Liver (tissue), 9 donors: ENCODE data around the gene CTLA4. TPM values are rescaled to one million over a fixed set of nuclear protein-coding genes. Genes with fewer than 3 reads are reported as not detected.

Source experiments
- DNase-seq: peaks from one replicate; pipeline ENCODE4 v3.0.0-alpha.2; 2017; ENCODE audit warnings: low spot score
- H3K27ac ChIP-seq, 2 donors: one replicate each; pipeline ENCODE4 v1.7.0; 2013; ENCODE audit warnings: inconsistent platforms in 2 of 2, low read length in 2 of 2, control low read depth in 1 of 2, low read depth in 1 of 2, mild to moderate bottlenecking in 1 of 2
- H3K27me3 ChIP-seq, 4 donors: one replicate each; pipeline versions ENCODE4 v1.6.1 to v1.7.0; 2013; ENCODE audit warnings: low read length in 3 of 4, inconsistent platforms in 1 of 4, mild to moderate bottlenecking in 1 of 4, moderate library complexity in 1 of 4; ENCODE audit not compliant: control insufficient read depth in 4 of 4, insufficient read depth in 4 of 4
- H3K36me3 ChIP-seq, 4 donors: one replicate each; pipeline versions ENCODE4 v1.6.1 to v1.7.0; 2013; ENCODE audit warnings: low read length in 3 of 4, mild to moderate bottlenecking in 3 of 4, low read depth in 1 of 4, moderate library complexity in 1 of 4; ENCODE audit not compliant: control insufficient read depth in 4 of 4, insufficient read depth in 3 of 4
- H3K4me1 ChIP-seq, 4 donors: one replicate each; pipeline versions ENCODE4 v1.6.1 to v1.7.0; 2013; ENCODE audit warnings: low read length in 3 of 4, mild to moderate bottlenecking in 3 of 4, moderate library complexity in 1 of 4; ENCODE audit not compliant: control insufficient read depth in 4 of 4, insufficient read depth in 4 of 4
- H3K4me3 ChIP-seq, 3 donors: one replicate each; pipeline versions ENCODE4 v1.6.1 to v1.7.0; 2013; ENCODE audit warnings: low read length in 3 of 3, control low read depth in 1 of 3, low read depth in 1 of 3, mild to moderate bottlenecking in 1 of 3
- H3K9ac ChIP-seq, 2 donors: one replicate each; pipeline ENCODE4 v1.7.0; 2013; ENCODE audit warnings: low read length in 2 of 2, mild to moderate bottlenecking in 2 of 2, moderate library complexity in 2 of 2, control low read depth in 1 of 2, low read depth in 1 of 2
- H3K9me3 ChIP-seq, 4 donors: one replicate each; pipeline versions ENCODE4 v1.6.1 to v1.7.0; 2013; ENCODE audit warnings: low read length in 3 of 4; ENCODE audit not compliant: control insufficient read depth in 4 of 4
- EGR1 ChIP-seq, 2 donors: IDR thresholded peaks; 2 replicates each; pipeline ENCODE4 v1.6.1; 2016 to 2018; ENCODE audit warnings: antibody characterized with exemption in 2 of 2, low read depth in 2 of 2
- FOXA1 ChIP-seq: IDR thresholded peaks from 2 replicates; pipeline ENCODE4 v1.6.1; 2016; ENCODE audit warnings: antibody characterized with exemption
- FOXA2 ChIP-seq: IDR thresholded peaks from 2 replicates; pipeline ENCODE4 v1.6.1; 2016; ENCODE audit warnings: antibody characterized with exemption
- GABPA ChIP-seq, 2 donors: IDR thresholded peaks in 1 of 2; conservative IDR thresholded peaks in 1 of 2; 2 replicates each; pipeline ENCODE4 v1.6.1; 2016; ENCODE audit warnings: antibody characterized with exemption in 2 of 2, mild to moderate bottlenecking in 1 of 2, moderate library complexity in 1 of 2
- HNF4A ChIP-seq, 2 donors: conservative IDR thresholded peaks; 2 replicates each; pipeline ENCODE4 v1.6.1; 2016; ENCODE audit warnings: antibody characterized with exemption in 2 of 2, mild to moderate bottlenecking in 2 of 2
- HNF4G ChIP-seq: IDR thresholded peaks from 2 replicates; pipeline ENCODE4 v1.6.1; 2016; ENCODE audit warnings: antibody characterized with exemption
- JUND ChIP-seq, 2 donors: IDR thresholded peaks; 2 replicates each; pipeline ENCODE4 v1.6.1; 2016; ENCODE audit warnings: antibody characterized with exemption in 2 of 2
- NR2F2 ChIP-seq: IDR thresholded peaks from 2 replicates; pipeline ENCODE4 v1.6.1; 2016; ENCODE audit warnings: antibody characterized with exemption
- RAD21 ChIP-seq, 2 donors: IDR thresholded peaks; 2 replicates each; pipeline ENCODE4 v1.6.1; 2016; ENCODE audit warnings: antibody characterized with exemption in 2 of 2, mild to moderate bottlenecking in 2 of 2
- RXRA ChIP-seq, 2 donors: IDR thresholded peaks; 2 replicates each; pipeline ENCODE4 v1.6.1; 2017 to 2018; ENCODE audit warnings: antibody characterized with exemption in 2 of 2, mild to moderate bottlenecking in 1 of 2
- SP1 ChIP-seq: IDR thresholded peaks from 2 replicates; pipeline ENCODE4 v1.6.1; 2018; ENCODE audit warnings: antibody characterized with exemption, mild to moderate bottlenecking
- TAF1 ChIP-seq: conservative IDR thresholded peaks from 2 replicates; pipeline ENCODE4 v1.6.1; 2016; ENCODE audit warnings: antibody characterized with exemption, mild to moderate bottlenecking
- YY1 ChIP-seq: IDR thresholded peaks from 2 replicates; pipeline ENCODE4 v1.6.1; 2016; ENCODE audit warnings: antibody characterized with exemption, mild to moderate bottlenecking
- WGBS: extraction: QIAGEN DNeasy Blood & Tissue Kit; methylation state at CpG from one replicate; pipeline ENCODE4 v1.1.7; 2013; 5-methylcytosine and 5-hydroxymethylcytosine counted together
- polyA plus RNA-seq, 2 donors: library from polyadenylated mRNA; stranded (reverse) in 1 of 2; unstranded in 1 of 2; fragments of 200-250 nt in 1 of 2; fragments of >200 nt in 1 of 2; fragmentation: Nextera tagmentation in 1 of 2; extraction: Ambion mirVana in 1 of 2; gene quantifications; one replicate each; pipeline versions ENCODE4 v1.2.1 to v1.2.3, GENCODE V29; 2013 to 2015
- total RNA-seq, 2 donors: library from RNA; depleted of rRNA; stranded (reverse); fragments of >200 nt; gene quantifications; one replicate each; pipeline ENCODE4 v1.2.3, GENCODE V29; 2014
- TF ChIP-seq, protein P1 (sequence below): IDR thresholded peaks from 2 replicates; pipeline ENCODE4 v1.6.1; 2016; ENCODE audit warnings: antibody characterized with exemption
- TF ChIP-seq, protein P2 (sequence below): IDR thresholded peaks from 2 replicates; pipeline ENCODE4 v1.6.1; 2016; ENCODE audit warnings: antibody characterized with exemption, mild to moderate bottlenecking
- TF ChIP-seq, protein P3 (sequence below): fragments of 150-350 bp; IDR thresholded peaks from 2 replicates; pipeline ENCODE4 v1.5.1; 2017; ENCODE audit warnings: improper control_type of control experiment, low read depth, low read length; ENCODE audit not compliant: missing input control
- TF ChIP-seq, protein P4 (sequence below): IDR thresholded peaks from 2 replicates; pipeline ENCODE4 v1.6.1; 2016; ENCODE audit warnings: antibody characterized with exemption
- donor health status: healthy.
- donor health status: healthy.
- donor health status: healthy.
- donor health status: healthy.
- donor health status: healthy.

Gene CTLA4
- total and polyA plus RNA-seq, 4 donors = 0.17 TPM; not detected in 3

DNA sequence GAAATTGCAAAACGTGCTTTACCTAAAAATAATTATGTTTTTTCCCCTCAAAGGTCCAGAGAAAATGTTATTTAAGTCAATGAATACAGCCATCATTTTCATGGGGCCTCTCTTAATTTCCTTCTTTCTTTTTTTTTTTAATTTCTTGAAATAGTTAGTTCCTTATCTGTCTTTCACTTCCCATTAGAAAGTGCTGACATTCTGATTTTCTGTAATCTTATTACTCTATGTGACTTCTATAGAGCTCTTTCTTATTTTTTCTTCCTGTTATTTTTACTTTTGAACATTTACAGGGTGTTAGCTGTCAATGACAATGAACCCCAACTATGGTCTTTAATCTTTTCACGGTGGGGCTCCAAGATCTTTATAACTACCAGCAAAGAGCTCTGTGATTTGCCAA, 30.0 kb downstream of the CTLA4 start:
- H3K36me3 ChIP-seq = no peaks in the 10 kb centered on the region
- H3K27me3 ChIP-seq = no peaks in the 10 kb centered on the region
- WGBS = 62% methylated on average over 2 of the region's 2 CpGs
- H3K4me1 ChIP-seq = no peaks in the 10 kb centered on the region
- H3K9me3 ChIP-seq = peaks cover 0 to 10% (median 1%) of the 10 kb centered on the region in 4 donors
- TF ChIP-seq FOXA1 = no peak
- TF ChIP-seq, protein P1, sequence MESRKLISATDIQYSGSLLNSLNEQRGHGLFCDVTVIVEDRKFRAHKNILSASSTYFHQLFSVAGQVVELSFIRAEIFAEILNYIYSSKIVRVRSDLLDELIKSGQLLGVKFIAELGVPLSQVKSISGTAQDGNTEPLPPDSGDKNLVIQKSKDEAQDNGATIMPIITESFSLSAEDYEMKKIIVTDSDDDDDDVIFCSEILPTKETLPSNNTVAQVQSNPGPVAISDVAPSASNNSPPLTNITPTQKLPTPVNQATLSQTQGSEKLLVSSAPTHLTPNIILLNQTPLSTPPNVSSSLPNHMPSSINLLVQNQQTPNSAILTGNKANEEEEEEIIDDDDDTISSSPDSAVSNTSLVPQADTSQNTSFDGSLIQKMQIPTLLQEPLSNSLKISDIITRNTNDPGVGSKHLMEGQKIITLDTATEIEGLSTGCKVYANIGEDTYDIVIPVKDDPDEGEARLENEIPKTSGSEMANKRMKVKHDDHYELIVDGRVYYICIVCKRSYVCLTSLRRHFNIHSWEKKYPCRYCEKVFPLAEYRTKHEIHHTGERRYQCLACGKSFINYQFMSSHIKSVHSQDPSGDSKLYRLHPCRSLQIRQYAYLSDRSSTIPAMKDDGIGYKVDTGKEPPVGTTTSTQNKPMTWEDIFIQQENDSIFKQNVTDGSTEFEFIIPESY = no peak
- no peak for TF ChIP-seq EGR1 (IDR thresholded peaks at IDR 0.05; ENCODE audit: low read depth in 2 of 2)
- TF ChIP-seq, protein P2, sequence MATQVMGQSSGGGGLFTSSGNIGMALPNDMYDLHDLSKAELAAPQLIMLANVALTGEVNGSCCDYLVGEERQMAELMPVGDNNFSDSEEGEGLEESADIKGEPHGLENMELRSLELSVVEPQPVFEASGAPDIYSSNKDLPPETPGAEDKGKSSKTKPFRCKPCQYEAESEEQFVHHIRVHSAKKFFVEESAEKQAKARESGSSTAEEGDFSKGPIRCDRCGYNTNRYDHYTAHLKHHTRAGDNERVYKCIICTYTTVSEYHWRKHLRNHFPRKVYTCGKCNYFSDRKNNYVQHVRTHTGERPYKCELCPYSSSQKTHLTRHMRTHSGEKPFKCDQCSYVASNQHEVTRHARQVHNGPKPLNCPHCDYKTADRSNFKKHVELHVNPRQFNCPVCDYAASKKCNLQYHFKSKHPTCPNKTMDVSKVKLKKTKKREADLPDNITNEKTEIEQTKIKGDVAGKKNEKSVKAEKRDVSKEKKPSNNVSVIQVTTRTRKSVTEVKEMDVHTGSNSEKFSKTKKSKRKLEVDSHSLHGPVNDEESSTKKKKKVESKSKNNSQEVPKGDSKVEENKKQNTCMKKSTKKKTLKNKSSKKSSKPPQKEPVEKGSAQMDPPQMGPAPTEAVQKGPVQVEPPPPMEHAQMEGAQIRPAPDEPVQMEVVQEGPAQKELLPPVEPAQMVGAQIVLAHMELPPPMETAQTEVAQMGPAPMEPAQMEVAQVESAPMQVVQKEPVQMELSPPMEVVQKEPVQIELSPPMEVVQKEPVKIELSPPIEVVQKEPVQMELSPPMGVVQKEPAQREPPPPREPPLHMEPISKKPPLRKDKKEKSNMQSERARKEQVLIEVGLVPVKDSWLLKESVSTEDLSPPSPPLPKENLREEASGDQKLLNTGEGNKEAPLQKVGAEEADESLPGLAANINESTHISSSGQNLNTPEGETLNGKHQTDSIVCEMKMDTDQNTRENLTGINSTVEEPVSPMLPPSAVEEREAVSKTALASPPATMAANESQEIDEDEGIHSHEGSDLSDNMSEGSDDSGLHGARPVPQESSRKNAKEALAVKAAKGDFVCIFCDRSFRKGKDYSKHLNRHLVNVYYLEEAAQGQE = no peak
- TF ChIP-seq SP1 = no peak
- TF ChIP-seq YY1 = no peak
- no peak for TF ChIP-seq HNF4A (conservative IDR thresholded peaks at IDR 0.05)
- no peak for TF ChIP-seq JUND (IDR thresholded peaks at IDR 0.05)
- no peak for TF ChIP-seq NR2F2
- TF ChIP-seq, protein P3, sequence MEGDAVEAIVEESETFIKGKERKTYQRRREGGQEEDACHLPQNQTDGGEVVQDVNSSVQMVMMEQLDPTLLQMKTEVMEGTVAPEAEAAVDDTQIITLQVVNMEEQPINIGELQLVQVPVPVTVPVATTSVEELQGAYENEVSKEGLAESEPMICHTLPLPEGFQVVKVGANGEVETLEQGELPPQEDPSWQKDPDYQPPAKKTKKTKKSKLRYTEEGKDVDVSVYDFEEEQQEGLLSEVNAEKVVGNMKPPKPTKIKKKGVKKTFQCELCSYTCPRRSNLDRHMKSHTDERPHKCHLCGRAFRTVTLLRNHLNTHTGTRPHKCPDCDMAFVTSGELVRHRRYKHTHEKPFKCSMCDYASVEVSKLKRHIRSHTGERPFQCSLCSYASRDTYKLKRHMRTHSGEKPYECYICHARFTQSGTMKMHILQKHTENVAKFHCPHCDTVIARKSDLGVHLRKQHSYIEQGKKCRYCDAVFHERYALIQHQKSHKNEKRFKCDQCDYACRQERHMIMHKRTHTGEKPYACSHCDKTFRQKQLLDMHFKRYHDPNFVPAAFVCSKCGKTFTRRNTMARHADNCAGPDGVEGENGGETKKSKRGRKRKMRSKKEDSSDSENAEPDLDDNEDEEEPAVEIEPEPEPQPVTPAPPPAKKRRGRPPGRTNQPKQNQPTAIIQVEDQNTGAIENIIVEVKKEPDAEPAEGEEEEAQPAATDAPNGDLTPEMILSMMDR = no peak
- no peak overlapping the region for H3K9ac ChIP-seq
- no peak for DNase-seq
- peak overlapping the region in 1 of 2 donors; percentile 14 for H3K27ac ChIP-seq
- no peak overlapping the region for H3K4me3 ChIP-seq

DNA sequence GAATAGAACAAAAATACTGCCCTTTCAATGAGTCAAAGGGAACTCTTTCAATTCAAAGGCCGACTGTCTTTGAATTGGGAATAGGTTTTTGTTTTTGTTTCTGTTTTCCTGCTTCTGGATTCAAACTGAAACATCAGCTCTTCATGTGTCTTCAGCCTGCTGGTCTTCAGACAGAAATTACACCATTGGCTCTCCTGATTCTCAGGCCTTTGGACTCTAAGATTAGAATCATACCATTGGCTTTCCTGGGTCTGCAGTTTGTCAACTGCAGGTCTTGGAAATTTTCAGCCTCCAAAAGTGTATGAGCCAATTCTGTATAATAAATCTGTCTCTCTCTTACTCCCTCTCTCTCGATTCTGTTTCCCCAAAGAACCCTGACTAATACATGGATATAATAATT, 31.1 kb downstream of the CTLA4 start:
- Histone ChIP-seq H3K9ac (no peak overlapping the region), H3K9me3 (peaks cover 2 to 14% (median 2%) of the 10 kb centered on the region in 4 donors), H3K4me3 (no peak overlapping the region), H3K4me1 (no peaks in the 10 kb centered on the region), H3K36me3 (no peaks in the 10 kb centered on the region), H3K27ac (no peak overlapping the region), H3K27me3 (no peaks in the 10 kb centered on the region)
- DNase-seq = no peak
- 77% methylated on average over 2 of the region's 2 CpGs for WGBS
- TF ChIP-seq TAF1 (no peak), RAD21 (IDR thresholded peaks at IDR 0.05) (no peak), FOXA2 (no peak), EGR1 (IDR thresholded peaks at IDR 0.05; ENCODE audit: low read depth in 2 of 2) (no peak), GABPA (IDR thresholded peaks at IDR 0.05 in 1 of 2, conservative IDR thresholded peaks at IDR 0.05 in 1 of 2) (no peak), RXRA (IDR thresholded peaks at IDR 0.05) (no peak), JUND (IDR thresholded peaks at IDR 0.05) (no peak), FOXA1 (no peak), NR2F2 (no peak), HNF4G (no peak)
- TF ChIP-seq, protein P4, sequence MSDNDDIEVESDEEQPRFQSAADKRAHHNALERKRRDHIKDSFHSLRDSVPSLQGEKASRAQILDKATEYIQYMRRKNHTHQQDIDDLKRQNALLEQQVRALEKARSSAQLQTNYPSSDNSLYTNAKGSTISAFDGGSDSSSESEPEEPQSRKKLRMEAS = no peak
- TF ChIP-seq, protein P2 = no peak
- TF ChIP-seq, protein P1 = no peak
